H1 (cell line): ENCODE data around the gene FAM241B. TPM values are rescaled to one million over a fixed set of nuclear protein-coding genes. Genes with fewer than 3 reads are reported as not detected.

Experiments
- CTCF ChIA-PET: fragments of 300-600 bp; sonication (Branson Sonifier 250); formaldehyde crosslinking; loops from one replicate; lab custom pipeline; 2021; ENCODE audit not compliant: partially characterized antibody; lab: Charles Lee
- POLR2A ChIA-PET: fragments of 300-600 bp; sonication (Branson Sonifier 250); formaldehyde crosslinking; loops from one replicate; lab custom pipeline; 2021; ENCODE audit warnings: inconsistent platforms; ENCODE audit not compliant: partially characterized antibody; lab: Charles Lee
- DNase-seq, 2 experiments: peaks; one replicate each; pipeline versions ENCODE4 v3.0.0 to v3.0.0-alpha.2; 2010 to 2022; ENCODE audit warnings: low spot score in 2 of 2, low read depth in 1 of 2, mixed read lengths in 1 of 2
- FAIRE-seq: peaks from 2 replicates; lab custom pipeline; 2011; peaks lifted over from hg19 to GRCh38; lab: Jason Lieb, UNC
- H2AFZ ChIP-seq: 2 replicates; pipeline ENCODE4 v1.8.1; 2012; ENCODE audit warnings: low read length, inconsistent platforms
- H2AK5ac ChIP-seq: 2 replicates; pipeline ENCODE4 v1.6.1; 2013; ENCODE audit warnings: low read depth, low read length
- H2BK120ac ChIP-seq: replicated peaks from 2 replicates; pipeline ENCODE3; 2013; ENCODE audit warnings: low read depth, low read length, inconsistent platforms
- H2BK12ac ChIP-seq: 2 replicates; pipeline ENCODE4 v1.6.1; 2013; ENCODE audit warnings: low read depth, low read length
- H2BK15ac ChIP-seq: 2 replicates; pipeline ENCODE4 v1.6.1; 2013; ENCODE audit warnings: low read length
- H2BK20ac ChIP-seq: 2 replicates; pipeline ENCODE4 v1.6.1; 2013; ENCODE audit warnings: low read length
- H2BK5ac ChIP-seq: 2 replicates; pipeline ENCODE4 v1.6.1; 2013; ENCODE audit warnings: low read depth, low read length
- H3K14ac ChIP-seq: 2 replicates; pipeline ENCODE4 v1.6.1; 2013; ENCODE audit warnings: inconsistent platforms; ENCODE audit not compliant: insufficient read length
- H3K18ac ChIP-seq: 2 replicates; pipeline ENCODE4 v1.6.1; 2013; ENCODE audit warnings: low read length; ENCODE audit errors: extremely low read depth
- H3K23ac ChIP-seq: 2 replicates; pipeline ENCODE4 v1.6.1; 2013; ENCODE audit warnings: inconsistent platforms; ENCODE audit not compliant: insufficient read length
- H3K23me2 ChIP-seq: 2 replicates; pipeline ENCODE4 v1.6.1; 2013; ENCODE audit warnings: low read depth, low read length
- H3K27ac ChIP-seq: 2 replicates; pipeline ENCODE4 v1.6.1; 2011; ENCODE audit warnings: low read depth, low read length, inconsistent platforms
- H3K27me3 ChIP-seq, 4 experiments: replicated peaks in 1 of 4; 1 replicate in 1 of 4; 2 replicates in 3 of 4; pipeline versions ENCODE4 v1.6.1 to v1.8.1; 2011 to 2013; ENCODE audit warnings: low read length in 3 of 4, mild to moderate bottlenecking in 3 of 4, inconsistent platforms in 2 of 4, mixed read lengths in 2 of 4, moderate library complexity in 1 of 4; ENCODE audit not compliant: control insufficient read depth in 3 of 4, insufficient read depth in 3 of 4; ENCODE audit errors: extremely low read depth in 1 of 4
- H3K36me3 ChIP-seq, 4 experiments: 2 replicates each; pipeline versions ENCODE4 v1.6.1 to v1.8.1; 2011 to 2013; ENCODE audit warnings: mild to moderate bottlenecking in 4 of 4, low read length in 3 of 4, moderate library complexity in 2 of 4, control low read depth in 1 of 4, inconsistent platforms in 1 of 4; ENCODE audit not compliant: insufficient read depth in 4 of 4, control insufficient read depth in 2 of 4
- H3K4ac ChIP-seq: replicated peaks from 2 replicates; pipeline ENCODE3; 2013; ENCODE audit warnings: low read length, low read depth, mixed read lengths, inconsistent platforms; ENCODE audit not compliant: insufficient read length
- H3K4me1 ChIP-seq, 4 experiments: replicated peaks in 1 of 4; 1 replicate in 1 of 4; 2 replicates in 3 of 4; pipeline versions ENCODE4 v1.6.1 to v1.8.1; 2011 to 2013; ENCODE audit warnings: low read length in 3 of 4, inconsistent platforms in 2 of 4, mixed read lengths in 1 of 4; ENCODE audit not compliant: insufficient read depth in 4 of 4, control insufficient read depth in 3 of 4
- H3K4me2 ChIP-seq, 2 experiments: 2 replicates each; pipeline versions ENCODE4 v1.6.1 to v1.8.1; 2011 to 2013; ENCODE audit warnings: low read depth in 2 of 2, low read length in 2 of 2, control low read depth in 1 of 2, inconsistent platforms in 1 of 2, mild to moderate bottlenecking in 1 of 2; ENCODE audit not compliant: insufficient read depth in 1 of 2
- H3K4me3 ChIP-seq, 4 experiments: fragments of 200-600, 300-600 bp in 1 of 4; sonication (generic), shearing (Covaris generic), sonication (Bioruptor Twin) in 1 of 4; 2 replicates each; pipeline versions ENCODE4 v1.5.1 to v1.8.1; 2011 to 2016; ENCODE audit warnings: low read length in 4 of 4, low read depth in 3 of 4, control low read depth in 2 of 4, inconsistent platforms in 2 of 4, mild to moderate bottlenecking in 2 of 4, mixed read lengths in 1 of 4, moderate library complexity in 1 of 4; ENCODE audit not compliant: insufficient read depth in 2 of 4; ENCODE audit errors: extremely low read depth in 1 of 4
- H3K56ac ChIP-seq: replicated peaks from 2 replicates; pipeline ENCODE3; 2013; ENCODE audit warnings: low read depth, mild to moderate bottlenecking, mixed read lengths, low read length, inconsistent platforms; ENCODE audit not compliant: insufficient read length
- H3K79me1 ChIP-seq: 2 replicates; pipeline ENCODE4 v1.6.1; 2013; ENCODE audit warnings: low read depth, low read length, control low read depth
- H3K79me2 ChIP-seq, 2 experiments: 2 replicates each; pipeline versions ENCODE4 v1.6.1 to v1.8.1; 2012 to 2013; ENCODE audit warnings: low read length in 2 of 2, mild to moderate bottlenecking in 2 of 2, inconsistent platforms in 1 of 2; ENCODE audit not compliant: insufficient read depth in 2 of 2, control insufficient read depth in 1 of 2
- H3K9ac ChIP-seq, 4 experiments: replicated peaks in 1 of 4; 1 replicate in 1 of 4; 2 replicates in 3 of 4; pipeline versions ENCODE4 v1.6.1 to v1.8.1; 2011 to 2013; ENCODE audit warnings: low read depth in 3 of 4, low read length in 3 of 4, control low read depth in 2 of 4, mild to moderate bottlenecking in 2 of 4, moderate library complexity in 2 of 4, inconsistent platforms in 1 of 4; ENCODE audit errors: extremely low read depth in 1 of 4
- H3K9me3 ChIP-seq, 2 experiments: 2 replicates each; pipeline versions ENCODE4 v1.6.1 to v1.8.1; 2012 to 2013; ENCODE audit warnings: mild to moderate bottlenecking in 2 of 2, moderate library complexity in 2 of 2, control low read depth in 1 of 2, inconsistent platforms in 1 of 2, low read depth in 1 of 2, low read length in 1 of 2, mixed read lengths in 1 of 2; ENCODE audit not compliant: insufficient read depth in 2 of 2
- H4K20me1 ChIP-seq, 2 experiments: replicated peaks in 1 of 2; 2 replicates each; pipeline versions ENCODE3 to v1.8.1; 2011 to 2013; ENCODE audit warnings: inconsistent platforms in 2 of 2, low read length in 2 of 2, mild to moderate bottlenecking in 1 of 2; ENCODE audit not compliant: insufficient read depth in 2 of 2, control insufficient read depth in 1 of 2
- H4K5ac ChIP-seq: 2 replicates; pipeline ENCODE4 v1.6.1; 2013; ENCODE audit warnings: low read length, low read depth, mixed read lengths, inconsistent platforms; ENCODE audit not compliant: insufficient read length
- H4K8ac ChIP-seq: 2 replicates; pipeline ENCODE4 v1.8.0; 2013; ENCODE audit warnings: mild to moderate bottlenecking, moderate library complexity, low read length, inconsistent platforms; ENCODE audit not compliant: insufficient read depth; ENCODE audit errors: extremely low read depth
- H4K91ac ChIP-seq: replicated peaks from 2 replicates; pipeline ENCODE3; 2013; ENCODE audit warnings: low read length, mixed read lengths, inconsistent platforms; ENCODE audit not compliant: insufficient read length
- WGBS, 2 experiments: shearing (Covaris generic) in 1 of 2; methylation state at CpG; one replicate each; pipeline versions ENCODE4 v1.1.6 to v1.1.7; 2013 to 2015; ENCODE audit warnings: low lambda C conversion rate in 2 of 2, mixed read lengths in 2 of 2, inconsistent platforms in 1 of 2, low coverage in 1 of 2, missing lambda C conversion rate in 1 of 2; ENCODE audit not compliant: insufficient replicate concordance in 2 of 2, insufficient coverage in 1 of 2, insufficient read length in 1 of 2; ENCODE audit errors: extremely low coverage in 1 of 2, missing lambda C conversion rate in 1 of 2; 5-methylcytosine and 5-hydroxymethylcytosine counted together
- polyA plus RNA-seq, 7 experiments: library from polyadenylated mRNA; depleted of rRNA in 3 of 7; stranded (reverse) in 5 of 7; unstranded in 2 of 7; fragments of >200 nt in 5 of 7; fragments of 200-250 nt in 2 of 7; gene quantifications; 1 replicate in 5 of 7; 2 replicates in 1 of 7; 4 replicates in 1 of 7; pipeline versions ENCODE4 v1.2.1 to v1.2.3, GENCODE V29; 2011 to 2013; ENCODE audit warnings: missing spikeins in 2 of 7, mixed read lengths in 2 of 7
- total RNA-seq: library from RNA; stranded (reverse); fragmentation: NEBNext Ultra II Directional; extraction: Animal tissue kit (Norgen Biotek cat#: 25700); gene quantifications from 2 replicates; pipeline ENCODE4 v1.2.1, GENCODE V29; 2021

The FAM241B gene
- total and polyA plus RNA-seq, 2 of the 8 experiments (the other 6 are each of a cell fraction or from before 2014, with no cell fraction given), result 19.3 to 30.1 TPM

- ChIA-PET CTCF (interaction anchor here (0.7 to 59.4 kb wide), 11 partner anchors 3 to 261 kb away, joined by 3 to 1374 read pairs (median 6); partner anchors contain the start of gene FAM241B), POLR2A (interaction anchor here (1.0 to 1.2 kb wide), 2 partner anchors 8 to 147 kb away, joined by 3 read pairs; no protein-coding TSS in a partner anchor)
- WGBS, 2 experiments, result 90% methylated on average over 6 of the region's 6 CpGs; no CpG with 5 or more reads in 1 of the 2 experiments
- no peak overlapping the region for H3K4ac ChIP-seq
- H3K4me1 ChIP-seq, result peaks cover 0 to 29% (median 13%) of the 10 kb centered on the region in 4 experiments; a peak in 6 of 7 replicates
- H3K79me2 ChIP-seq, result no peaks in the 10 kb centered on the region
- H2AK5ac ChIP-seq, result no peak overlapping the region
- 0 out of 2 replicates have a peak overlapping the region, but pooled peaks have one; percentile 67 for H2BK15ac ChIP-seq
- no peaks in the 10 kb centered on the region for H3K79me1 ChIP-seq
- no peak overlapping the region for H2BK120ac ChIP-seq
- no peaks in the 10 kb centered on the region for H3K9me3 ChIP-seq
- H2BK12ac ChIP-seq, result no peak overlapping the region; the same call in 1 of the 2 replicates
- H3K4me2 ChIP-seq, result no peak overlapping the region
- no peak overlapping the region for H3K9ac ChIP-seq
- H4K5ac ChIP-seq, result no peak overlapping the region
- no peak for DNase-seq
- H3K23ac ChIP-seq, result no peak overlapping the region
- no peak overlapping the region for H3K14ac ChIP-seq
- H3K23me2 ChIP-seq, result no peaks in the 10 kb centered on the region; the same call in 1 of the 2 replicates
- H3K18ac ChIP-seq, result no peak overlapping the region
- no peak overlapping the region for H3K56ac ChIP-seq
- no peak for FAIRE-seq
- H3K27me3 ChIP-seq, result peaks cover 0 to 3% (median 0%) of the 10 kb centered on the region in 4 experiments; a peak in 4 of 7 replicates
- no peak overlapping the region for H4K8ac ChIP-seq
- H2BK5ac ChIP-seq, result no peak overlapping the region
- no peak overlapping the region for H3K4me3 ChIP-seq
- no peak overlapping the region for H4K91ac ChIP-seq
- H3K36me3 ChIP-seq, result no peaks in the 10 kb centered on the region
- H4K20me1 ChIP-seq, result no peaks in the 10 kb centered on the region
- no peak overlapping the region for H2AFZ ChIP-seq
- no peak overlapping the region for H2BK20ac ChIP-seq
- no peak overlapping the region for H3K27ac ChIP-seq
These were observed 23.5 kb downstream of the FAM241B start for GRCh38 chr10:69653561-69653960.
